ENCODE data around the gene SRRM4.

GRCh38 chr12:118979763-118980406 is 1.5 kb upstream of the SRRM4 start:
- TF ChIP-seq POLR2AphosphoS5 (IDR thresholded peaks at IDR 0.05; ENCODE audit: low read depth, low read length) (no peak), POLR2A (IDR thresholded peaks at IDR 0.05; ENCODE audit: low read depth, low read length) (no peak)
